Transverse colon (tissue), 4 donors: ENCODE results near the gene RIT1. TPM values are rescaled to one million over a fixed set of nuclear protein-coding genes. Genes with fewer than 3 reads are reported as not detected.
A peak's percentile ranks its signal among the peaks of the same experiment; 100 is the strongest.

Experiments
- DNase-seq: peaks from one replicate; pipeline ENCODE4 v3.0.0-alpha.2; 2019
- H3K27ac ChIP-seq, 4 donors: fragments of 200-600 bp; sonication (generic); 2 replicates each; pipeline ENCODE4 v1.5.1; 2016 to 2018; ENCODE audit warnings: inconsistent platforms in 4 of 4
- H3K27me3 ChIP-seq: fragments of 200-600 bp; sonication (generic); 2 replicates; pipeline ENCODE4 v1.5.1; 2017; ENCODE audit warnings: inconsistent platforms
- H3K36me3 ChIP-seq, 4 donors: fragments of 200-600 bp; sonication (generic); 2 replicates each; pipeline ENCODE4 v1.5.1; 2017 to 2019; ENCODE audit warnings: inconsistent platforms in 4 of 4
- H3K4me1 ChIP-seq, 4 donors: fragments of 200-600 bp; sonication (generic); 2 replicates each; pipeline ENCODE4 v1.5.1; 2017 to 2020; ENCODE audit warnings: inconsistent platforms in 4 of 4
- H3K4me3 ChIP-seq, 4 donors: fragments of 200-600 bp; sonication (generic); 1 replicate in 1 of 4; 2 replicates in 3 of 4; pipeline versions ENCODE4 v1.5.1 to v1.6.1; 2017 to 2019; ENCODE audit warnings: inconsistent platforms in 4 of 4
- H3K9me3 ChIP-seq, 2 donors: fragments of 200-600 bp; sonication (generic); 2 replicates each; pipeline ENCODE4 v1.5.1; 2017 to 2019; ENCODE audit warnings: inconsistent platforms in 2 of 2
- CTCF ChIP-seq, 5 experiments: fragments of 200-600 bp in 3 of 5; fragments of 450-650 bp in 2 of 5; sonication (generic) in 3 of 5; IDR thresholded peaks; 1 replicate in 2 of 5; 2 replicates in 3 of 5; pipeline ENCODE4 v1.5.1; 2016 to 2017; ENCODE audit warnings: antibody characterized with exemption in 5 of 5, inconsistent platforms in 3 of 5, mild to moderate bottlenecking in 2 of 5, moderate library complexity in 1 of 5
- EP300 ChIP-seq: sonication (generic); formaldehyde crosslinking; IDR thresholded peaks from one replicate; pipeline ENCODE4 v1.6.1; 2017; ENCODE audit warnings: antibody characterized with exemption, low read depth
- POLR2A ChIP-seq: fragments of 450-650 bp; IDR thresholded peaks from one replicate; pipeline ENCODE4 v1.6.1; 2016; ENCODE audit warnings: antibody characterized with exemption, mild to moderate bottlenecking, moderate library complexity
- POLR2AphosphoS5 ChIP-seq, 3 donors: sonication (generic); formaldehyde crosslinking; IDR thresholded peaks; one replicate each; pipeline ENCODE4 v1.6.1; 2016; ENCODE audit warnings: antibody characterized with exemption in 3 of 3
- WGBS, 2 donors: methylation state at CpG; one replicate each; pipeline ENCODE4 v1.1.5; 2018; ENCODE audit warnings: low coverage in 1 of 2; 5-methylcytosine and 5-hydroxymethylcytosine counted together
- in situ Hi-C, 4 donors: fragments of 200-750 bp; cut with MboI; loops; one replicate each; pipeline versions ENCODE4 v1.15.0 to v1.15.1; 2017; ENCODE audit warnings: low sequenced_read_pairs in 3 of 4, low pct_ligation_motif_present in 1 of 4, low pct_unique_long_range_greater_than_20kb in 1 of 4
- intact Hi-C: fragments of 100-400 bp; cut with DNase I; formaldehyde crosslinking; loops from one replicate; pipeline ENCODE4 v1.15.1; 2023; ENCODE audit warnings: low total_unique reads
- total RNA-seq, 4 donors: library from RNA; depleted of rRNA; stranded (reverse); fragments of >200 nt; gene quantifications; one replicate each; pipeline ENCODE4 v1.1.0, GENCODE V29; 2016

Gene RIT1
- total RNA-seq, 4 donors from 2014 or later = 6.4 to 23.7 (median 17.0) TPM

GRCh38 chr1:155952505-155952890 is 41.3 kb upstream of the RIT1 start:
- TF ChIP-seq CTCF (IDR thresholded peaks at IDR 0.05) (no peak), POLR2A (no peak), EP300 (no peak), POLR2AphosphoS5 (IDR thresholded peaks at IDR 0.05) (no peak)
- in situ Hi-C loops = no loop called here
- H3K4me3 ChIP-seq = no peak overlapping the region
- 89% methylated on average over 13 of the region's 13 CpGs; no CpG with 5 or more reads in 1 of the 2 donors for WGBS, 2 donors
- no peaks in the 10 kb centered on the region for H3K9me3 ChIP-seq
- DNase-seq = no peak
- peaks cover 0 to 88% (median 44%) of the 10 kb centered on the region in 4 donors for H3K36me3 ChIP-seq
- no peaks in the 10 kb centered on the region for H3K4me1 ChIP-seq
- no peak overlapping the region for H3K27ac ChIP-seq
- intact Hi-C loops = no loop called here
- H3K27me3 ChIP-seq = no peaks in the 10 kb centered on the region

- H3K36me3 ChIP-seq = peaks cover 0 to 90% (median 44%) of the 10 kb centered on the region in 4 donors
- WGBS, 2 donors = 74% methylated on average over 6 of the region's 6 CpGs; no CpG with 5 or more reads in 1 of the 2 donors
- TF ChIP-seq POLR2AphosphoS5 (IDR thresholded peaks at IDR 0.05) (no peak), CTCF (IDR thresholded peaks at IDR 0.05) (no peak), EP300 (no peak), POLR2A (no peak)
- intact Hi-C loops (no loop called here), in situ Hi-C loops (no loop called here)
- no peak overlapping the region for H3K27ac ChIP-seq
- no peak overlapping the region for H3K4me3 ChIP-seq
- H3K9me3 ChIP-seq = no peaks in the 10 kb centered on the region
- H3K27me3 ChIP-seq = no peaks in the 10 kb centered on the region
- no peak for DNase-seq
- peaks cover 0 to 3% (median 0%) of the 10 kb centered on the region in 4 donors for H3K4me1 ChIP-seq
Measured at GRCh38 chr1:155951753-155952504, 40.8 kb upstream of the RIT1 start.

GRCh38 chr1:155950829-155951228 is 39.7 kb upstream of the RIT1 start:
- H3K4me1 ChIP-seq = peaks cover 3 to 14% (median 8%) of the 10 kb centered on the region in 4 donors
- intact Hi-C loops = no loop called here
- no peak overlapping the region for H3K4me3 ChIP-seq
- WGBS, 2 donors = 97% methylated on average over 26 of the region's 27 CpGs; no CpG with 5 or more reads in 1 of the 2 donors
- no peak for TF ChIP-seq CTCF (IDR thresholded peaks at IDR 0.05)
- no peak for TF ChIP-seq POLR2AphosphoS5 (IDR thresholded peaks at IDR 0.05)
- no peak for TF ChIP-seq EP300
- TF ChIP-seq POLR2A = no peak
- no peaks in the 10 kb centered on the region for H3K27me3 ChIP-seq
- peaks cover 0 to 83% (median 41%) of the 10 kb centered on the region in 4 donors for H3K36me3 ChIP-seq
- no peak for DNase-seq
- no peak overlapping the region for H3K27ac ChIP-seq
- H3K9me3 ChIP-seq = no peaks in the 10 kb centered on the region
- in situ Hi-C loops = no loop called here

GRCh38 chr1:155947741-155948140 is 36.6 kb upstream of the RIT1 start:
- H3K36me3 ChIP-seq = peaks cover 0 to 60% (median 29%) of the 10 kb centered on the region in 4 donors
- TF ChIP-seq EP300 (no peak), POLR2A (no peak), CTCF (IDR thresholded peaks at IDR 0.05) (no peak), POLR2AphosphoS5 (IDR thresholded peaks at IDR 0.05) (no peak)
- in situ Hi-C loops = no loop called here
- intact Hi-C loops = no loop called here
- peaks cover 30 to 45% (median 38%) of the 10 kb centered on the region in 4 donors for H3K4me1 ChIP-seq
- H3K9me3 ChIP-seq = no peaks in the 10 kb centered on the region
- WGBS, 2 donors = 96% methylated on average over 8 of the region's 8 CpGs; no CpG with 5 or more reads in 1 of the 2 donors
- no peak for DNase-seq
- H3K27ac ChIP-seq = peak overlapping the region in 2 of 4 donors; percentile 18 to 92
- no peak overlapping the region for H3K4me3 ChIP-seq
- no peaks in the 10 kb centered on the region for H3K27me3 ChIP-seq
